Caco-2 (cell line): ENCODE results near the gene UTP4. TPM values are rescaled to one million over a fixed set of nuclear protein-coding genes. Genes with fewer than 3 reads are reported as not detected.

ENCODE experiments used
- BruUV-seq: library from RNA; stranded (reverse); fragments of 400-500 nt; replicated peaks from 2 replicates; lab custom pipeline; 2021; lab: Mats Ljungman, UMichigan
- CTCF ChIA-PET: fragments of 300-600 bp; sonication (Branson Sonifier 250); formaldehyde crosslinking; loops from one replicate; lab custom pipeline; 2022; ENCODE audit warnings: antibody characterized with exemption; lab: Charles Lee
- POLR2A ChIA-PET: fragments of 300-600 bp; sonication (Branson Sonifier 250); formaldehyde crosslinking; loops from one replicate; lab custom pipeline; 2022; ENCODE audit warnings: antibody characterized with exemption; lab: Charles Lee
- DNase-seq, 2 experiments: peaks; one replicate each; pipeline versions ENCODE4 v3.0.0 to v3.0.0-alpha.2; 2020 to 2022
- H3K27me3 ChIP-seq: replicated peaks from 2 replicates; pipeline ENCODE4 v1.6.0; 2011; ENCODE audit warnings: low read length; ENCODE audit not compliant: control insufficient read depth, insufficient read depth
- H3K36me3 ChIP-seq: 2 replicates; pipeline ENCODE4 v1.5.1; 2011; ENCODE audit warnings: low read length; ENCODE audit not compliant: control insufficient read depth, insufficient read depth
- H3K4me1 ChIP-seq: fragments of 250-450 bp; sonication (Bioruptor Pico); 2 replicates; pipeline ENCODE4 v1.5.1; 2020; ENCODE audit warnings: mild to moderate bottlenecking
- H3K4me3 ChIP-seq: 2 replicates; pipeline ENCODE4 v1.5.1; 2011; ENCODE audit warnings: low read depth, mild to moderate bottlenecking, control low read depth, low read length
- H3K9me3 ChIP-seq: fragments of 250-450 bp; sonication (Bioruptor Pico); 2 replicates; pipeline ENCODE4 v1.5.1; 2020; ENCODE audit warnings: mild to moderate bottlenecking, moderate library complexity
- H3K27ac Mint-ChIP-seq: one replicate; pipeline ENCODE4 v1.8.0; 2022; ENCODE audit warnings: mixed read lengths; ENCODE audit not compliant: unreplicated experiment
- H3K27me3 Mint-ChIP-seq: one replicate; pipeline ENCODE4 v1.8.0; 2022; ENCODE audit warnings: mixed read lengths; ENCODE audit not compliant: insufficient read depth, unreplicated experiment
- H3K36me3 Mint-ChIP-seq: one replicate; pipeline ENCODE4 v1.8.0; 2022; ENCODE audit warnings: mild to moderate bottlenecking, mixed read lengths; ENCODE audit not compliant: insufficient read depth, unreplicated experiment
- H3K4me1 Mint-ChIP-seq: one replicate; pipeline ENCODE4 v1.8.0; 2022; ENCODE audit warnings: low read depth, mixed read lengths; ENCODE audit not compliant: unreplicated experiment
- H3K4me3 Mint-ChIP-seq: one replicate; pipeline ENCODE4 v1.8.0; 2022; ENCODE audit warnings: mild to moderate bottlenecking, moderate library complexity, mixed read lengths; ENCODE audit not compliant: unreplicated experiment
- H3K9me3 Mint-ChIP-seq: one replicate; pipeline ENCODE4 v1.8.0; 2022; ENCODE audit warnings: mixed read lengths; ENCODE audit not compliant: unreplicated experiment
- intact Hi-C: fragments of 100-400 bp; cut with micrococcal nuclease; formaldehyde crosslinking; loops from one replicate; pipeline ENCODE4 v1.10.0; 2022; ENCODE audit not compliant: unreplicated experiment
- total RNA-seq: library from RNA; stranded (reverse); gene quantifications from 2 replicates; pipeline ENCODE4 v1.2.3, GENCODE V29; 2022
- TF ChIP-seq, protein P1 (sequence below), 2 experiments: fragments of 200-600 bp in 1 of 2; IDR thresholded peaks; 1 replicate in 1 of 2; 2 replicates in 1 of 2; pipeline versions ENCODE4 v1.5.1 to v1.8.0; 2011 to 2022; ENCODE audit warnings: antibody characterized with exemption in 1 of 2, control low read depth in 1 of 2, inconsistent platforms in 1 of 2, low read depth in 1 of 2, low read length in 1 of 2, mild to moderate bottlenecking in 1 of 2, moderate library complexity in 1 of 2; ENCODE audit not compliant: insufficient read depth in 1 of 2, severe bottlenecking in 1 of 2, unreplicated experiment in 1 of 2

Gene UTP4
- total RNA-seq, 1 experiment from 2014 or later: 126 TPM

DNA sequence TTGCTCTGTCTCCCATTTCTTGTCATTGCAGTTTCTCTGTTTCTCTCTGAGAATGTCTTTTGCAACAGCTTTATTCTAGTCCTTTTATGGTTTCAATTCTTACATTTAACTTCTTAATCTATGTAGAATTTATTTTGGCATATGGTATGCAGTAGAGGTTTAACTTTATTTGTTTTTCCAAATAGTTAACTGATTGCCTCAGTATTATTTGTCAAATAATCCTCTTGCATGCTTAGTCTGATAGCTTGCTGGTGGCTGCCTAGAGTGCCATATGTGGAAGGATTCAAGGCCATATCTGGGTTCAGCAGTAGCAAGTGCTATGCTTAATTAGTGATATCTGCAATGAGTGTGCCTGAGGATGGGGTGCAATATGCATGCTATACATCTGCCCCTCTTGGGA, 61.4 kb downstream of the UTP4 start:
- no peak for DNase-seq
- intact Hi-C loops: no loop called here
- peak overlapping the region; percentile 40 for H3K27ac Mint-ChIP-seq
- Histone ChIP-seq H3K4me3 (no peak overlapping the region), H3K4me1 (peaks cover 35% of the 10 kb centered on the region), H3K9me3 (no peaks in the 10 kb centered on the region), H3K27me3 (no peaks in the 10 kb centered on the region), H3K36me3 (no peaks in the 10 kb centered on the region)
- no peaks in the 10 kb centered on the region for H3K27me3 Mint-ChIP-seq
- H3K4me3 Mint-ChIP-seq: no peak overlapping the region
- CTCF ChIA-PET: interaction anchor here (0.9 kb wide), 1 partner anchor 43 kb away, joined by 3 read pairs; no protein-coding TSS in a partner anchor
- BruUV-seq: no TSS peak
- TF ChIP-seq, protein P1, sequence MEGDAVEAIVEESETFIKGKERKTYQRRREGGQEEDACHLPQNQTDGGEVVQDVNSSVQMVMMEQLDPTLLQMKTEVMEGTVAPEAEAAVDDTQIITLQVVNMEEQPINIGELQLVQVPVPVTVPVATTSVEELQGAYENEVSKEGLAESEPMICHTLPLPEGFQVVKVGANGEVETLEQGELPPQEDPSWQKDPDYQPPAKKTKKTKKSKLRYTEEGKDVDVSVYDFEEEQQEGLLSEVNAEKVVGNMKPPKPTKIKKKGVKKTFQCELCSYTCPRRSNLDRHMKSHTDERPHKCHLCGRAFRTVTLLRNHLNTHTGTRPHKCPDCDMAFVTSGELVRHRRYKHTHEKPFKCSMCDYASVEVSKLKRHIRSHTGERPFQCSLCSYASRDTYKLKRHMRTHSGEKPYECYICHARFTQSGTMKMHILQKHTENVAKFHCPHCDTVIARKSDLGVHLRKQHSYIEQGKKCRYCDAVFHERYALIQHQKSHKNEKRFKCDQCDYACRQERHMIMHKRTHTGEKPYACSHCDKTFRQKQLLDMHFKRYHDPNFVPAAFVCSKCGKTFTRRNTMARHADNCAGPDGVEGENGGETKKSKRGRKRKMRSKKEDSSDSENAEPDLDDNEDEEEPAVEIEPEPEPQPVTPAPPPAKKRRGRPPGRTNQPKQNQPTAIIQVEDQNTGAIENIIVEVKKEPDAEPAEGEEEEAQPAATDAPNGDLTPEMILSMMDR (IDR thresholded peaks at IDR 0.05; ENCODE audit: insufficient read depth in 1 of 2, low read depth in 1 of 2, low read length in 1 of 2, severe bottlenecking in 1 of 2, unreplicated experiment in 1 of 2): no peak
- peaks cover 37% of the 10 kb centered on the region for H3K4me1 Mint-ChIP-seq
- peaks cover 13% of the 10 kb centered on the region for H3K36me3 Mint-ChIP-seq
- POLR2A ChIA-PET: interaction anchor here (0.6 kb wide), 1 partner anchor 18 kb away, joined by 3 read pairs; no protein-coding TSS in a partner anchor
- peaks cover 10% of the 10 kb centered on the region for H3K9me3 Mint-ChIP-seq

DNA sequence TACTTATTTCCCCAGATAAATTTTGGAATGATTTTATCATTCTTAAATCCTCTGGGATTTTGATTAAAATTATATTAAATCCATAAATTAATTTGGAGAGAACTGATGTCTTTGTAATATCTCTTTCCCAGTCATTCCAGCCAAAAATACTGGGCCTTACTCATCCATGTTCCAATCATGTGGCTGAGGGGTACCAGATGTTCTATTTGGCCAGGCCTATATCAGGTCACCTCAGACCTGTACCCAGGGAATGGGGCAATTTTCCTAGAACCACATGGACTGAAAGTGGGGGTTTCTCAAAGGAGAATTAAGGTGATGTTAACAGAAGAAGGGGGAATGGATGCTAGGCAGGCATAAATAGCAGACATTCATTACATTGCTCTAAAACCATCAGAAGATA, 62.0 kb downstream of the UTP4 start:
- peaks cover 10% of the 10 kb centered on the region for H3K9me3 Mint-ChIP-seq
- H3K27ac Mint-ChIP-seq: no peak overlapping the region
- H3K4me3 ChIP-seq: no peak overlapping the region
- TF ChIP-seq, protein P1 (IDR thresholded peaks at IDR 0.05; ENCODE audit: insufficient read depth in 1 of 2, low read depth in 1 of 2, low read length in 1 of 2, severe bottlenecking in 1 of 2, unreplicated experiment in 1 of 2): no peak
- H3K27me3 ChIP-seq: no peaks in the 10 kb centered on the region
- H3K27me3 Mint-ChIP-seq: no peaks in the 10 kb centered on the region
- intact Hi-C loops: no loop called here
- no peak for DNase-seq
- BruUV-seq: no TSS peak
- ChIA-PET POLR2A (no interaction called here), CTCF (no interaction called here)
- H3K4me1 Mint-ChIP-seq: peaks cover 39% of the 10 kb centered on the region
- no peaks in the 10 kb centered on the region for H3K9me3 ChIP-seq
- no peak overlapping the region for H3K4me3 Mint-ChIP-seq
- H3K4me1 ChIP-seq: peaks cover 35% of the 10 kb centered on the region
- H3K36me3 ChIP-seq: no peaks in the 10 kb centered on the region; the same call in 1 of the 2 replicates
- H3K36me3 Mint-ChIP-seq: peaks cover 17% of the 10 kb centered on the region

DNA sequence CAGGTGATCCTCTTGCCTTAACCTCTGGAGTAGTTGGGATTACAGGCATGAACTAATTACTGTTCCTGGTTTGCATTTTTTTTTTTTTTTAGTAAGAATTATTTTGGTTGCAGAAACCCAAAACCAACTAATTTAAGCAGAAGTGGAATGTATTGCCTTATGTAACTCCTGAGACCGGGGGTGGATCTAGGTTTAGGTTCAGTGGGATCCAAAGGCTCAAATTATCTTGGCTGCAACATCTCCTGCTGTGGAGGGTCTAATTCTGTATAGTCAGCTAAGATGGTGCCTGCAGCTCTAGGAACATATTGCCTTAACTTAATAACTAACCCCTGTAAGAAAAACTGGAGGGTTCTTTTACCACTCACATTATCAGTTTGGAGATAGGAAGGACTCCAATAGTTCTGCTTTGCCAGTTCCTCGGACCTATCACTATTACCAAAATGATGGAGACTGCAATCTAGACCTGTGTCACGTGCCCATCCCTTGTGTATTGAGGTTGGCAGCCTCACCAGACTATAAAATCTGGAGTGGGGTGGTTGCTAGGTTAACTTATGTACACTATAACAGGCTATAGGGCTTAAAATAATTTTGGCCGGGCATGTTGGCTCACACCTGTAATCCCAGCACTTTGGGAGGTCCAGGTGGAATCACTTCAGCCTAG, 63.0 kb downstream of the UTP4 start:
- Histone ChIP-seq H3K4me3 (no peak overlapping the region), H3K9me3 (no peaks in the 10 kb centered on the region), H3K4me1 (peaks cover 27% of the 10 kb centered on the region), H3K36me3 (no peaks in the 10 kb centered on the region; the same call in 1 of the 2 replicates), H3K27me3 (no peaks in the 10 kb centered on the region)
- BruUV-seq: no TSS peak
- H3K4me1 Mint-ChIP-seq: peaks cover 43% of the 10 kb centered on the region
- peaks cover 7% of the 10 kb centered on the region for H3K9me3 Mint-ChIP-seq
- intact Hi-C loops: no loop called here
- CTCF ChIA-PET: interaction anchor here (0.6 kb wide), 1 partner anchor 91 kb away, joined by 4 read pairs; no protein-coding TSS in a partner anchor
- no peak for DNase-seq
- TF ChIP-seq, protein P1 (IDR thresholded peaks at IDR 0.05; ENCODE audit: insufficient read depth in 1 of 2, low read depth in 1 of 2, low read length in 1 of 2, severe bottlenecking in 1 of 2, unreplicated experiment in 1 of 2): no peak
- H3K27ac Mint-ChIP-seq: no peak overlapping the region
- H3K36me3 Mint-ChIP-seq: peaks cover 17% of the 10 kb centered on the region
- POLR2A ChIA-PET: no interaction called here
- H3K4me3 Mint-ChIP-seq: no peak overlapping the region
- H3K27me3 Mint-ChIP-seq: no peaks in the 10 kb centered on the region
